Umbilical cord (tissue), 2 donors: ENCODE measurements around the gene LETM1. TPM values are rescaled to one million over a fixed set of nuclear protein-coding genes. Genes with fewer than 3 reads are reported as not detected.

Source experiments
- DNase-seq: peaks from one replicate; pipeline ENCODE4 v3.0.0-alpha.2; 2015; ENCODE audit warnings: low spot score
- total RNA-seq: library from RNA; depleted of rRNA; stranded (reverse); fragments of >200 nt; gene quantifications from one replicate; pipeline ENCODE4 v1.2.3, GENCODE V29; 2014; ENCODE audit warnings: low replicate concordance; ENCODE audit not compliant: insufficient read depth

The LETM1 gene
- total RNA-seq, 1 donor from 2014 or later: 37.6 TPM

DNA sequence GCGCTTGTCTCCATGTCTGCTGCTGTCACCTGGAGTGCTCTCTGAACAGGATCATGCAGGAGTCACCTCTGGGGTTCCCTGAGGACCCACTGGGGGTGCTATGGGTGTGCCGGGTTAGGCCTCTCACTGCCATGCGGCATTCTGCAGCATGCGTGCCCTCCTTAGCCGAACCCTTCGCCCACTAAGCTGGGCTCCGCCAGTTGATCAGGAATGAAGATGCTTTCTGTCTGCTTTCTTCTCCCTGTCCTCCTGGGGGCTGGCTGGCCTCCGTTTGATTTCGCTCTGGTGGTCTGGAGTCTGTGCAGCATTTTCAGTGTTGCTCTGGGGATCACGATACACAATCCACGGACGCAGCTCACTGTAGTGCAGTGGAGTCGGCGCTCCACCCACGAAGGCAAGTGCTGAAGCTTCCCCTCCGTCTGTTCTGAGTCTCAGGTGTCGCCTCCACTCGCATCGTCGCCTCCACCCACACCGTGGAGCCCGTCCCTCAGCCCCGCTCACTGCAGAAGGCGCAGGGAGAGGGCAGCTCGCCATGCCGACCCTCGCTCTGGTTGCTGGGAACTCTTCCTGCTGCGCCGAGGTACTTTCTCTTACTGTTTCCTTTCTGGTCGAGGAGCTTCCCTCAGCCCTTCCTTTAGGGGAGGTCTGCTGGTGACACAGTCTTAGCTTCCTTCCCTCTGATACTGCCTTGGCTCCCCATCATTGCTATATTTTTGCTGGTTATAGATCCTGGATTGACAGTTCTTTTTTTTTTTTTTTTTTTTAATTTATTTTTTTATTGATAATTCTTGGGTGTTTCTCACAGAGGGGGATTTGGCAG is 29.2 kb downstream of the LETM1 start:
- no peak for DNase-seq

- no peak for DNase-seq
Observed at GRCh38 chr4:1825326-1825725, 30.6 kb downstream of the LETM1 start.

- DNase-seq: no peak
Observed at GRCh38 chr4:1824746-1825145, 31.2 kb downstream of the LETM1 start.

DNA sequence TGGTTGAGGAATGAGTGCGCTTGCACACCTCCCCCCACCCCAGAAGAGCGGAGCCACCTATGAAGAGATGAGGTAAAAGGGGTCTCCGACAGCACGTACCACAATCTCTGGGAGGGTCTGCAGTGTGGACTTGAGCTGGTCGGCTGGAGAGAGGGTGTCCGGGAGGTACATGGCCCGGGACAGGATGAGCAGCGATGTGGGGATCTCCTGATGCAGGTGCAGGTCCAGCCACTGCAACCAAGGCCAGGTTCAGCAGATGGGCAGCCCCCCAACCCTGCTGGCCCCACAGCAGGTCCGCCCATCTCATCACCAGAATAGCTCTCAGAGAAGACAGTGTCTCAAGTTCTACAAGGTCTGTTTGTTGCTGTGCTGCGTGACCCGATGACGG is 32.4 kb downstream of the LETM1 start:
- no peak for DNase-seq

GRCh38 chr4:1822568-1823544 is 33.1 kb downstream of the LETM1 start:
- no peak for DNase-seq

DNA sequence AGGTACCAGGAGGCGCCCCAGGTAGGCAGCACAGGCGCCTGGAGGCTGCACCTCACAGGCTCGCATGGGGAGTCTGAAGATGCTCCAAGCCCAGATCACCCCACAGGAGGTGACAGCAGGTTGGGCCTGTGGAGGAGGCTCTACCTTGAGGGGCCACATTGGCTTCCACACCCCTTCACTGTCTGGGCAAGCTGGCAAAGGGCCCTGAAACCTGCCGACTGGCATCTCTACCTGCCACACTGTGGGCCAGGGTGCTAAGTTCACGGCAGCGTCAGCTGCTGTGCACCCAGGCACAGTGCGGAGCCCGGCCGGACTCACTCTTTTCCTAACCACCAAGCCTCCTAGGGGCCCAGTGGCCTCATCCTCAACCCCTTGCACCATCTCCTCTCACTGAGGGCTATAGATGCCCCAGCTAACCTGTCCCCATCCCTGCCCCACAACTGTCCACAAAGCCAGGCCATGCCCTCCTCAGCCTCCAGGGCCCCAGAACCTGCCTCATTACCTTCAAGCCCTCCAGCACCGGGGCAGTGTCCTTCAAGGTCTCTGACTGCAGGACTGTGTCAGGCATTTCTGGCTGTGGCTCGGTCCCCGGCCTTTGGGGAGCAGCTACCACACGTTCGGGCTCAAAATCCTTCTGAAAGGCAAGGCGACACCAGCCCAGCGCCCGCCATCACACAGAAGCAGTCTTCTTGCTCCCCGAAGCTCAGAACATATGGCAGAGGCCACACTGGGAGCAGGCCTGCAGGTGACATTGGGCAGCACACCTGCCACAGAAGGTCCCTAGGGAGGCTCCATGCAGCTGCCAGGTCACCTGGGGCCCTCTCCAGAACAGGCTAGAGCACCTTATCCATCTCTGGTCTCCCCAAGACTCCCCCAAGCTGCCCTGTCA is 34.0 kb downstream of the LETM1 start:
- DNase-seq: no peak

- DNase-seq: no peak
Observed at GRCh38 chr4:1819816-1820215, 36.1 kb downstream of the LETM1 start.

GRCh38 chr4:1819284-1819683 is 36.7 kb downstream of the LETM1 start:
- no peak for DNase-seq

- DNase-seq: no peak
Observed at GRCh38 chr4:1815997-1816860, 39.7 kb downstream of the LETM1 start.

DNA sequence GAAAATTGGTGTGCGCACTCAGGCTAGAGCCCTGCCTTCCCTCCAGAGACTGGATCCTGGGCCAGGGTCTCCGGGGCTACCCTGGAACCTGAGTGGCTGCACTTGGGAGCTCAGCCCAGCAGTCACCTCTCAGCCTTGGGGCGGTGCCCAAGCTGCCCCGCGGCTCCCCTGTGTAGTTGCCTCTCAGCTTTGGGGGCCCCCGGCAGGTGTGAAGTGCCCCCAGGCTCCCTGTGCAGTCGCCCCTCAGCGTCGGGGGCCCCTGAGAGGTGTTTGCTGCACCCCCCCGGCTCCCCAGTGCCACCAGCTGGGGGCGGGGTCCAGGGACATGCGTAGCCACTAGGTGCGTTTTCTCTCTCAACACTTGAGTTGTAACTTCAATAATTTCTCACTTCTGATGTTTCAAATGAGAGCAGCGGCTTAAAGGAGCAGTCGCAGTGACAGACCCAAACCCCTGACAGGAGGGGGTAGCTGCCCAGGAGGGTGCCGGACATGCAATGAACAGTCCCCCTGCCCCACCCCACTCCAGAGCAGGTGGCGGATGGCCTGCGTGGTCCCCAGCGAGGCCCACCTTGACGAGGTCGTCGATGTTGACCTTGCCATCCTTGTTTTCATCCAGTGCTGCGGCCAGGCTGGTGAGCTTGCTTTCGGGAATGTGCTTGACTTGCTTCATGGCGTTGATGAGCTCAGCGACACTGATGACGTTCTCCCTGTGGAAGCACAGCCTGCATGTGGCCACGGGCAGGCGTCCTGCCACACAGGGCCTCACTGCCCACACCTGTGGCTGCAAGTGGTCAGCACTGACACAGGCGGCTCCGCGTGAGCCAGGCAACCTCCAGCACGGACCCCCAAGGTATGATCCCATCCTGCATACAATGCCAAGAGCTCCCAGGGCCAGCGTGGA is 40.6 kb downstream of the LETM1 start:
- DNase-seq: no peak

- DNase-seq: no peak
Observed at GRCh38 chr4:1814453-1814852, 41.5 kb downstream of the LETM1 start.

DNA sequence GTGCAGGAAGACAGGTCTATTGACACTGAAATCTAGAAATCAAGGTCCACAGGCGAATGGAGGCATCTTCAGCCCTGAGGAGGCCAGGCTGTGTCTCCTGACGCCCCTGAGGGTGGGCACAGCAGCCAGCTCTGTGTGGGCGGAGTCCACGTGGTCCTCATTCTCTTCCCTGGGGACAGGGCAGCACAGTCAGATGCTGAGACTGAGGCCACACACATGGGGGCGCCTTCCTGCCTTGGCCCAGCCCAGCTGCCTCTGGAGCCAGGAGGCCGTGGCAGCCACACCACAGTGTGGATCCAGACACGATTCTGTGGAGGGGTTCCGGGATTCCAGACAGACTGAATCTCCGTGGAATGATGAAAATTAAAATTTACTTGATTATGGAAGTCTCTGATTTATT is 42.0 kb downstream of the LETM1 start:
- no peak for DNase-seq

DNA sequence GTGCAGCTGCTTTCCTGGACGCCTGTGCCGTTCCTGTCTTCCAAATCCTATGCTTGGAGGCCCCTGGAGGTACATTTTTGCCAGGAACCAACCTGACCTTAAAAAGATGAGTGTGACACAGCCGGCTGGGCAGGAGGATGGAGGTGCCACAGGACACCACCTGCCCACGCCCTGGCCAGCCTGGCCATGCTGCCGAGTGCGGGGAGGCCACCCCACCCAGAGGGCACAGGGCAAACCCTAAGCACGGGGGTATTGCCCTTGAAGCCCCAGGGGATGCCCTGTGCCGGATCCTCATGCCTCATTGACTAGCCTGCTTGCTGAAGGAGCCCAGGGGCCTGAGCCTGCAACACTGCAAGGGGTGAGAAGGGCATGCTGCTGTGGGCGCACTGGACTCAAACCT is 42.7 kb downstream of the LETM1 start:
- DNase-seq: no peak

- DNase-seq: no peak
Observed at GRCh38 chr4:1812720-1813119, 43.2 kb downstream of the LETM1 start.

GRCh38 chr4:1810765-1811164 is 45.2 kb downstream of the LETM1 start:
- DNase-seq: no peak

GRCh38 chr4:1809754-1810502 is 46.0 kb downstream of the LETM1 start:
- peak; percentile 77 for DNase-seq

DNA sequence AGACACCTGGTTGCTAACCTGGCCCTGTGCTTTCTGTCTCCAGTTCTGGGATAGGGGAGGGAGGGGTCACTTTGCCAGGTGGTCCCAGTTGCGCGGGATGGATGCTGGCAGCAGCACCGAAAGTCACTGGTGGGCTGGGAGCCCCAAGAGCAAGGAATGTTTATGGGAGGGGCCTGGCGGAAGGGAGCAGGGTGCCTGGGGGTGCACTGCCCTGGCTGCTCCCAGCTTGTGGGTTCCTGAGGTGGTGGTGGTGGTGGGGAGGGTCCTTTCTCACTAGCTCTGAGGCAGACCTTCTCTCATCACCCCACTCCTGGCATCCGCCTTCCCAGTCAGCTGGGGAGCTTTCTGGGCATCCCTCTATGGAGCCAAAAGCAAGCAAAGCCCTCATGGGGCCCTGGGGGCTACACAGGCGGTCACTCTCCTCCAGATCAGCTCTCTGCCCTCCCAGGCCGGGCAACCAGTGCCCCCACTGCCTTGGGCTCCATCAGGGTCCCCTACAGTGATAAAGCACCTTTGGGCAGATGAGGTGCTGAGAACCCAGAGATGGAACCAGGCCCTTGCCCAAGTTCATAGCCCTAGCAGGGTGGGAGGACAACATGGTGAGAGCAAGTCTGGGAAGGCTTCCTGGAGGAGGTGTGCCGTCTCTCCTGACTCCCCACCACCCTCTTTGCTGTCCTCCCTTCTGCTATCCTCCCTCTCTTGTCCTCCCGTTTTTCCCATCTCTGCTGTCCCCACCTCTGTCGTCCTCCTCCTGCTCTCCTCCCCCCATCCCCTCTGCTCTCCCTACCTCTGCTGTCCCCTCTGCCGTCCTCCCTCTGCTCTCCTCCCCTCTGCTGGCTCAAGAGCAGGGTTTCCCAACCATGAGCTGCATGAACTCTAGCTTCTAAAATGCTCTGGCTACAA is 46.9 kb downstream of the LETM1 start:
- no peak for DNase-seq

GRCh38 chr4:1808396-1808795 is 47.6 kb downstream of the LETM1 start:
- no peak for DNase-seq
